Prostate gland (tissue), 2 donors: ENCODE measurements around the gene FLVCR1. TPM values are rescaled to one million over a fixed set of nuclear protein-coding genes. Genes with fewer than 3 reads are reported as not detected.
"Not testable (repeated sequence)": the region's sequence is repeated elsewhere in the genome, so short reads cannot be mapped to it uniquely, and the experiment has no call there.

Experiments used
- DNase-seq: peaks from one replicate; pipeline ENCODE4 v3.0.0-alpha.2; 2019; ENCODE audit warnings: low spot score
- H3K27ac ChIP-seq, 2 donors: fragments of 200-600 bp; sonication (generic); 2 replicates each; pipeline ENCODE4 v1.5.1; 2017 to 2019
- H3K27me3 ChIP-seq: fragments of 200-600 bp; sonication (generic); replicated peaks from 2 replicates; pipeline ENCODE4 v1.5.1; 2019; ENCODE audit not compliant: insufficient read depth
- H3K36me3 ChIP-seq, 2 donors: fragments of 200-600 bp; sonication (generic); 1 replicate in 1 of 2; 2 replicates in 1 of 2; pipeline versions ENCODE4 v1.5.1 to v1.8.1; 2017 to 2019
- H3K4me1 ChIP-seq: fragments of 200-600 bp; sonication (generic); replicated peaks from 2 replicates; pipeline ENCODE4 v1.5.1; 2019
- H3K4me3 ChIP-seq, 2 donors: fragments of 200-600 bp; sonication (generic); 2 replicates each; pipeline ENCODE4 v1.5.1; 2017 to 2019
- H3K9me3 ChIP-seq: fragments of 200-600 bp; sonication (generic); 2 replicates; pipeline ENCODE4 v1.5.1; 2017
- POLR2A ChIP-seq: fragments of 450-650 bp; IDR thresholded peaks from one replicate; pipeline ENCODE4 v1.6.1; 2016; ENCODE audit warnings: antibody characterized with exemption, mild to moderate bottlenecking
- POLR2AphosphoS5 ChIP-seq: sonication (generic); formaldehyde crosslinking; IDR thresholded peaks from one replicate; pipeline ENCODE4 v1.6.1; 2017; ENCODE audit warnings: antibody characterized with exemption
- WGBS: methylation state at CpG from one replicate; pipeline ENCODE4 v1.1.5; 2018; 5-methylcytosine and 5-hydroxymethylcytosine counted together
- intact Hi-C: fragments of 100-400 bp; cut with DNase I; formaldehyde crosslinking; loops from one replicate; pipeline ENCODE4 v1.14.2; 2022
- total RNA-seq, 2 donors: library from RNA; depleted of rRNA; stranded (reverse); fragments of >200 nt; gene quantifications; one replicate each; pipeline ENCODE4 v1.1.0, GENCODE V29; 2016
- TF ChIP-seq, protein P1 (sequence below), 4 experiments: fragments of 200-600 bp in 2 of 4; fragments of 450-650 bp in 2 of 4; sonication (generic) in 2 of 4; IDR thresholded peaks; 1 replicate in 3 of 4; 2 replicates in 1 of 4; pipeline ENCODE4 v1.5.1; 2016 to 2019; ENCODE audit warnings: antibody characterized with exemption in 4 of 4, mild to moderate bottlenecking in 2 of 4, moderate library complexity in 2 of 4

Gene FLVCR1
- total RNA-seq, 2 donors from 2014 or later = 11.1 to 13.4 TPM

DNA sequence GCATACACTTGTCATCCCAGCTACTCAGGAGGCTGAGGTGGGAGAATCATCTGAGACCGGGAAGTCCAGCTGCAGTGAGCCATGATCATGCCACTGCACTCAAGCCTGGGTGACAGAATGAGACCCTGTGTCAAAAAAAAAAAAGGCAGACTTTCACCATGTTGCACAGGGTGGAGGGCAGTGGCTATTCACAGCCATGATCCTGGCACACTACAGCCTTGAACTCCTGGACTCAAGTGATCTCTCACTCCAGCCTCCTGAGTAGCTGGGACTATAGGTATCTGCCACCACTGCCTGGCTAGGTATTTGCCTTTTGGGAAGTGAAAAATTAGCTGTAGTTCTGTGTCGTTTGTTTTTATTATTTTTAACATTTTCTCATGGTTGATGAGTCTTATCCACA, 29.7 kb upstream of the FLVCR1 start:
- DNase-seq = no peak
- WGBS = 82% methylated on average over 2 of the region's 2 CpGs

DNA sequence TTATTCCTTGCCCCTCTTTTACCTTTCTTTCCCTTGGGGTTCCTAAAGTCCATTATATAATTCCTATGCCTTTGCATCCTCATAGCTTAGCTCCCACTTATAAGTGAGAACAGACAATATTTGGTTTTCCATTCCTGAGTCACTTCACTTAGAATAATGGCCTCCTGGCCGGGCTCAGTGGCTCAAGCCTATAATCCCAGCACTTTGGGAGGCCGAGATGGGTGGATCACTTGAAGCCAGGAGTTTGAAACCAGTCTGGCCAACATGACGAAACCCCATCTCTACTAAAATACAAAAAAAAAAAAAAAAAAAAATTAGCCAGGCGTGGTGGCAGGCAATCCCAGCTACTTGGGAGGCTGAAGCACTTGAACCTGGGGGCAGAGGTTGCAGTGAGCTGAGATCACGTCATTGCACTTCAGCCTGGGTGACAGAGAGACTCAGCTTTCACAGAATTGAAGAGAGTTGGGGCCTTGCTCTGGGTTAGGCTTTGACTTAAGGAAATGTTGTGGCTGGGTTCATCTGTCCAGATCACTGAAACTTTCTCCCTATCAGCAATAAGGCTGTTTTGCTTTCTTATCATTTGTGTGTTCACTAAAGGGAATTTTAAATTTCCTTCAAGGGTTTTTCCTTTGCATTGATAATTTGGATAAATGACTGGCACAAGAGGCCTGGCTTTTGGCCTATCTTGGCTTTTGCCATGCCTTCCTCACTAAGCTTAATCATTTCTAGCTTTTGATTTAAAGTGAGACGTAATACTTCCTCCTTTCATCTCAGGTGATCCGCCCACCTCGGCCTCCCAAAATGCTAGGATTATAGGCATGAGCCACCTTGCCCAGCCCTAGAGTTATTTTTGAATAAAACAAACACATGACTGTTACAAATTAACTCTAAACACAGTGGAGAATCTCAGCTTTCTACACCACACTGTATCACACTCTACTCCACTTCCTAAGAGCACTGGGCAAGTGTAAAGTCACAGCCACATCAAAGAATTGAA, 24.6 kb upstream of the FLVCR1 start:
- H3K4me3 ChIP-seq, H3K9me3 ChIP-seq, intact Hi-C loops, H3K27me3 ChIP-seq, DNase-seq, H3K4me1 ChIP-seq, H3K36me3 ChIP-seq, H3K27ac ChIP-seq: not testable (repeated sequence)
- WGBS = 83% methylated on average over 8 of the region's 8 CpGs

More for the DNA sequence above, 29.7 kb upstream of the FLVCR1 start:
- no peaks in the 10 kb centered on the region for H3K36me3 ChIP-seq
- H3K4me1 ChIP-seq = no peaks in the 10 kb centered on the region
- TF ChIP-seq POLR2A (no peak), POLR2AphosphoS5 (no peak)
- TF ChIP-seq, protein P1, sequence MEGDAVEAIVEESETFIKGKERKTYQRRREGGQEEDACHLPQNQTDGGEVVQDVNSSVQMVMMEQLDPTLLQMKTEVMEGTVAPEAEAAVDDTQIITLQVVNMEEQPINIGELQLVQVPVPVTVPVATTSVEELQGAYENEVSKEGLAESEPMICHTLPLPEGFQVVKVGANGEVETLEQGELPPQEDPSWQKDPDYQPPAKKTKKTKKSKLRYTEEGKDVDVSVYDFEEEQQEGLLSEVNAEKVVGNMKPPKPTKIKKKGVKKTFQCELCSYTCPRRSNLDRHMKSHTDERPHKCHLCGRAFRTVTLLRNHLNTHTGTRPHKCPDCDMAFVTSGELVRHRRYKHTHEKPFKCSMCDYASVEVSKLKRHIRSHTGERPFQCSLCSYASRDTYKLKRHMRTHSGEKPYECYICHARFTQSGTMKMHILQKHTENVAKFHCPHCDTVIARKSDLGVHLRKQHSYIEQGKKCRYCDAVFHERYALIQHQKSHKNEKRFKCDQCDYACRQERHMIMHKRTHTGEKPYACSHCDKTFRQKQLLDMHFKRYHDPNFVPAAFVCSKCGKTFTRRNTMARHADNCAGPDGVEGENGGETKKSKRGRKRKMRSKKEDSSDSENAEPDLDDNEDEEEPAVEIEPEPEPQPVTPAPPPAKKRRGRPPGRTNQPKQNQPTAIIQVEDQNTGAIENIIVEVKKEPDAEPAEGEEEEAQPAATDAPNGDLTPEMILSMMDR (IDR thresholded peaks at IDR 0.05) = no peak
- no peak overlapping the region for H3K27ac ChIP-seq
- H3K9me3 ChIP-seq = no peaks in the 10 kb centered on the region
- H3K4me3 ChIP-seq = no peak overlapping the region
- no peaks in the 10 kb centered on the region for H3K27me3 ChIP-seq
- intact Hi-C loops = no loop called here

DNA sequence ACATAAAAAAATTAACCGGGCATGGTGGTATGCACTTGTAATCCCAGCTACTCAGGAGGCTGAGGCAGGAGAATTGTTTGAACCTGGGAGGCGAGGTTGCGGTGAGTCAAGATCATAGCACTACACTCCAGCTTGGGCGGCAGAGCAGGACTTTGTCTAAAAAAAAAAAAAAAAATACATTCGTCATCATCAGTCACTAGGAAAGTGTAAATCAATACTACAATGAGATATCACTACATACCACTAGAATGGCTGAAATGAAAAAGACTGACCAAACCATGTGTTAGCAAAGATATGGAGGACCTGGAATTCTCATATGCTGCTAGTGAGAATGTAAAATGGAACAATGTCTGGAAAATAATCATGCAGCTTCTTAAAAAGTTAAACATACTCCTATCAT, 19.9 kb upstream of the FLVCR1 start:
- Histone ChIP-seq H3K36me3 (no peaks in the 10 kb centered on the region), H3K27me3 (no peaks in the 10 kb centered on the region), H3K4me3 (no peak overlapping the region), H3K27ac (no peak overlapping the region), H3K4me1 (no peaks in the 10 kb centered on the region), H3K9me3 (no peaks in the 10 kb centered on the region)
- DNase-seq = no peak
- WGBS = 95% methylated on average over 5 of the region's 5 CpGs
- TF ChIP-seq POLR2A = no peak
- intact Hi-C loops = no loop called here

DNA sequence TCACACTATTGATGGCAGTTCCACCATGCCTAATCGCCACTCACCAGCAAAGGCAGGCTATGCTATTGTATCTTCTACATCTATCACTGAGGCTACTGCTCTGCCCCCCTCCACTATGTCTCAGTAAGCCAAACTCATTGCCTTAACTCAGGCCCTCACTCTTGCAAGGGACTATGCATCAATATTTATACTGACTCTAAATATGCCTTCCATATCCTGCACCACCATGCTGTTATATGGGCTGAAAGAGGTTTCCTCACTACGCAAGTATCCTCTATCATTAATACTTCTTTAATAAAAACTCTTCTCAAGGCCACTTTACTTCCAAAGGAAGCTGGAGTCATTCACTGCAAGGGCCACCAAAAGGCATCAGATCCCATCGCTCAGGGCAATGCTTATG, 13.6 kb upstream of the FLVCR1 start:
- H3K27ac ChIP-seq, H3K27me3 ChIP-seq, H3K4me3 ChIP-seq, H3K9me3 ChIP-seq, H3K36me3 ChIP-seq, H3K4me1 ChIP-seq, intact Hi-C loops, DNase-seq: not testable (repeated sequence)
- WGBS = 94% methylated on average over 3 of the region's 3 CpGs

DNA sequence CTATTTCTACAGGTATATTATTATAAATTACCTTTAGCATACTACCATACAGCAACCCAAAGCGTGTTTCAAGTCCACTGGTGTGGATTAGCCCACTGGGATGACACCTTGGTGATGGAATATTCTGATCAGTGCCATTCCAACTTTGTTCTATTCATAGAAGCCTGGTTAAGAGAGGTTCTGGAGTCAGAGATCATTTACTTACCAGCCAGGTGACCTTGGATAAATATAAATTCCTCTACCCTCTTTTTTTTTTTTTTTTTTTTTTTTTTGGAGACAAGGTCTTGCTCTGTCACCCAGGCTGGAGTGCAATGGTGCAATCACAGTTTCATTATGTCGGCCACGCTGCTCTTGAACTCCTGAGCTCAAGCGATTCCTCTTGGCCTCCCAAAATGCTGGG, 10.5 kb upstream of the FLVCR1 start, which contains the start of gene SPATA45:
Gene SPATA45, minus strand, starts transcription at position 101 of the 400 bp plus-strand sequence. CDS start 11,500 bp downstream, outside the sequence.
- TF ChIP-seq POLR2A (no peak), POLR2AphosphoS5 (no peak)
- TF ChIP-seq, protein P1 (IDR thresholded peaks at IDR 0.05) = no peak
- no peak within 1 kb of the TSS for H3K4me3 ChIP-seq
- no peaks in the 10 kb centered on the region for H3K27me3 ChIP-seq
- intact Hi-C loops = no loop called here
- H3K36me3 ChIP-seq = no peaks in the 10 kb centered on the region
- no peak within 1 kb of the TSS for H3K27ac ChIP-seq
- H3K4me1 ChIP-seq = no peaks in the 10 kb centered on the region
- H3K9me3 ChIP-seq = no peaks in the 10 kb centered on the region
- WGBS = over 99% methylated on average over 4 of the region's 4 CpGs
- DNase-seq = no peak

DNA sequence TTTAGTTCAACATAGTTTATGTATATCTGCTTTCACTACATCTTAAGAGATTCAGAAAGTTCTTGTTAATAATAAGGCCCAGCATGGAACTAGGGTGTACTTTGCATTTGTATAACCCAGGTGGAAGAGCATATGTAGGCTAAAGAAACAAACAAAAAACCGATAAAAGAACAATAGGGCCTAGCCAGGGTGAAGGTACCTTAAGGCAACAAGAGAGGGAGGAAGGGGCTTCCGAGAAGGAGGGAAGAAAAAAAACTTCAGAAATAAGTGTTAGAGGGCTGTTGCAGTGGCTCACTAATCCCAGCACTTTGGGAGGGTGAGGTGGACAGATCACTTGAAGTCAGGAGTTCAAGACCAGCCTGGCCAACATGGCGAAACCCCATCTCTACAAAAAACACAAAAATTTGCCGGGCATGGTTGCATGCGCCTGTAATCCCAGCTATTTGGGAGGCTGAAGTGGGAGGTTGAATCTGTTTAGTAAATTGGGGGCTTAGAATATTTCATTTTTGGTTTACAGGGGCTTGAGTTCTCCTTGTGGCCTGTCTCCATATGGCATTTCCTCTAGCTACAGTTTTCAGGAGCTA, 5.9 kb upstream of the FLVCR1 start:
- intact Hi-C loops = no loop called here
- Histone ChIP-seq H3K27me3 (no peaks in the 10 kb centered on the region), H3K4me1 (no peaks in the 10 kb centered on the region), H3K9me3 (no peaks in the 10 kb centered on the region), H3K27ac (no peak overlapping the region), H3K36me3 (no peaks in the 10 kb centered on the region), H3K4me3 (no peak overlapping the region)
- DNase-seq = no peak
- TF ChIP-seq POLR2A (no peak), POLR2AphosphoS5 (no peak)
- TF ChIP-seq, protein P1 (IDR thresholded peaks at IDR 0.05) = no peak
- WGBS = 88% methylated on average over 5 of the region's 5 CpGs
